Activated T-helper 1 cell treated with anti-CD3 and anti-CD28 coated beads, Interleukin-12 subunit alpha, Interleukin-12 subunit beta, Interleukin-2, Interleukin-4 antibody, amounts not matched to agents 30 ng/mL and 10 ng/mL and 1 ng/mL, durations not matched to agents 14 hours and 24 hours and 36 hours (primary cell): ENCODE measurements around the gene PHF20. TPM values are rescaled to one million over a fixed set of nuclear protein-coding genes. Genes with fewer than 3 reads are reported as not detected.
"Not testable (repeated sequence)": the region's sequence is repeated elsewhere in the genome, so short reads cannot be mapped to it uniquely, and the experiment has no call there.

Source experiments
- DNase-seq: peaks from one replicate; pipeline ENCODE4 v3.0.0; 2021; ENCODE audit warnings: low spot score
- H3K27ac Mint-ChIP-seq: one replicate; pipeline ENCODE4 v1.8.0; 2021; ENCODE audit warnings: mild to moderate bottlenecking, mixed read lengths
- H3K27me3 Mint-ChIP-seq: one replicate; pipeline ENCODE4 v1.8.0; 2022; ENCODE audit warnings: mild to moderate bottlenecking, moderate library complexity, mixed read lengths; ENCODE audit not compliant: insufficient read depth
- H3K36me3 Mint-ChIP-seq: one replicate; pipeline ENCODE4 v1.8.0; 2021; ENCODE audit warnings: low read depth, mixed read lengths
- H3K4me1 Mint-ChIP-seq: one replicate; pipeline ENCODE4 v1.8.0; 2021; ENCODE audit warnings: low read depth, mixed read lengths
- H3K4me3 Mint-ChIP-seq: one replicate; pipeline ENCODE4 v1.8.0; 2021; ENCODE audit warnings: mild to moderate bottlenecking, moderate library complexity, mixed read lengths
- H3K9me3 Mint-ChIP-seq: one replicate; pipeline ENCODE4 v1.8.0; 2021; ENCODE audit warnings: mixed read lengths
- intact Hi-C: fragments of 100-400 bp; cut with micrococcal nuclease; formaldehyde crosslinking; loops from one replicate; pipeline ENCODE4 v1.15.1; 2024
- total RNA-seq: library from RNA; stranded (reverse); gene quantifications from 2 replicates; pipeline ENCODE4 v1.2.3, GENCODE V29; 2022

The PHF20 gene
- total RNA-seq, 1 donor from 2014 or later, result 50.5 TPM

GRCh38 chr20:35876033-35876320, 104.2 kb downstream of the PHF20 start:
- Mint-ChIP-seq H3K4me3 (no peak overlapping the region), H3K27ac (no peak overlapping the region), H3K4me1 (peaks cover 7% of the 10 kb centered on the region), H3K27me3 (no peaks in the 10 kb centered on the region), H3K9me3 (no peaks in the 10 kb centered on the region), H3K36me3 (peaks cover 19% of the 10 kb centered on the region)
- no peak for DNase-seq
- intact Hi-C loops, result no loop called here

DNA sequence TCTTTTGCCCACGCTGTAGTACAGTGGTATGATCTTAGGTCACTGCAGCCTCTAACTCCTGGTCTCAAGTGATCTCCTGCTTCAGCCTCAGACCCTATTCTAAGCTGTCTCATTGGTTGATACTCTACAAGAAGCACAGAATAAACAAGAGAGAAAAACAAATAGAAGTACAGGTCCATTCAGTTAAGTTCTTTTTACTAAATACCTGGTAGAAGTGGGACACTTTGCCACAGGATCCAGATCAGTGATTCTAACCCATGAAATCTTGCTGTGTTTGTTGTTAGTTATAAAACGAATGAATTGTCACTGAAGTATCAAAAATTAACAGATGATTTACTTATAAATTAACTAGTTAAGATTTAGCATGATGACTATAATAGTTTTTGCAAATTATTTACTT, 105.8 kb downstream of the PHF20 start:
- Mint-ChIP-seq H3K4me3 (no peak overlapping the region), H3K27ac (peak overlapping the region; percentile 40)

GRCh38 chr20:35878113-35878625, 106.4 kb downstream of the PHF20 start:
- Mint-ChIP-seq H3K4me3 (no peak overlapping the region), H3K36me3 (peaks cover 15% of the 10 kb centered on the region), H3K27ac (no peak overlapping the region), H3K9me3 (no peaks in the 10 kb centered on the region), H3K4me1 (peaks cover 7% of the 10 kb centered on the region), H3K27me3 (no peaks in the 10 kb centered on the region)
- DNase-seq, result no peak
- intact Hi-C loops, result no loop called here

More for the DNA sequence above, 105.8 kb downstream of the PHF20 start:
- Mint-ChIP-seq H3K27me3 (no peaks in the 10 kb centered on the region), H3K36me3 (peaks cover 18% of the 10 kb centered on the region), H3K4me1 (peaks cover 7% of the 10 kb centered on the region), H3K9me3 (no peaks in the 10 kb centered on the region)
- DNase-seq, result no peak
- intact Hi-C loops, result no loop called here

GRCh38 chr20:35881676-35882075, 109.9 kb downstream of the PHF20 start:
- Mint-ChIP-seq H3K4me3 (no peak overlapping the region), H3K4me1 (peaks cover 7% of the 10 kb centered on the region), H3K36me3 (peaks cover 12% of the 10 kb centered on the region), H3K27me3 (no peaks in the 10 kb centered on the region), H3K27ac (no peak overlapping the region), H3K9me3 (no peaks in the 10 kb centered on the region)
- no peak for DNase-seq
- intact Hi-C loops, result loop anchor here (5.0 kb wide), 1 partner anchor 184 kb away; the partner anchor contains the start of genes NFS1 and ROMO1

GRCh38 chr20:35882427-35883161, 110.8 kb downstream of the PHF20 start:
- not testable (repeated sequence) for DNase-seq, H3K4me3 Mint-ChIP-seq, H3K27ac Mint-ChIP-seq, H3K9me3 Mint-ChIP-seq, H3K4me1 Mint-ChIP-seq, H3K27me3 Mint-ChIP-seq
- H3K36me3 Mint-ChIP-seq, result peaks cover 14% of the 10 kb centered on the region
- intact Hi-C loops, result loop anchor here (5.0 kb wide), 1 partner anchor 185 kb away; the partner anchor contains the start of genes NFS1 and ROMO1

GRCh38 chr20:35883336-35883777, 111.5 kb downstream of the PHF20 start:
- no peak overlapping the region for H3K27ac Mint-ChIP-seq
- peaks cover 7% of the 10 kb centered on the region for H3K4me1 Mint-ChIP-seq
- H3K4me3 Mint-ChIP-seq, result no peak overlapping the region
- no peaks in the 10 kb centered on the region for H3K27me3 Mint-ChIP-seq
- H3K9me3 Mint-ChIP-seq, result no peaks in the 10 kb centered on the region
- intact Hi-C loops, result loop anchor here (5.0 kb wide), 1 partner anchor 186 kb away; the partner anchor contains the start of genes NFS1 and ROMO1
- H3K36me3 Mint-ChIP-seq, result peaks cover 10% of the 10 kb centered on the region
- no peak for DNase-seq

DNA sequence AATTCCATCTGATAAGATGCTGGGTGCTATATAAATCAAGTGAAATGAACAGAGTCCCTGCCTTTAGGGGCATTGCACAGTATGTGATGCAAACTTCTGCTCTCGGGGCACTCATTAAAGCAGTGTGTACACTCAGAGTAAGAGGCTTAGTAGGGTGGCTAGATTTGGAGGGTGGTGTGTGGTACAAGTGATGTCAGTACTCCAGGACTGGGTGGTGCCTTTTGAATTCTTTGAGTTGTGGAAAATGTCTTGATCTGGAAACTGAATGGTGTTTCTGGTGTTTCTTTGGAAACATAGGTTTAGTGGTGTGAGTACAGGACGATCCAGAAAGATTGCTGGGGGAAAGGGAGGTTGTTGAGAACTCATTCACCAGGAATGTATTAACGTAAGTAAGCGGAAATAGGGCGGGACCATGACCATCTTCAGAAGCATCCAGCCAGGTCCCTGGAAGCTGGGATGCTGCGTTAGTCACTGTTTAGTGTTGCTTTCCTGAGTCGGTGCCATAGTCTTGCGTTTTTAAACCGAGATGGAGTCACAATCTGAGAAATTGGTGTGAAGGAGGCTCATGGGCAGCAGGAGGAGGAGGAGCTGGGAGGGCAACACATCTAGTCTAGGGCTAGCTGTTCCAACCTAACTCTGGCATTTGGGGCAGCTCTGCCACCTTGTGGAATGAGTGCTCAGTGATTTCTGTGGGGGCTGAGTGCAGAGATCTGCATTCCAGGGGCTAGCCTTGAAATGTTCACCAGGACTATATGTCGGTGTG, 112.1 kb downstream of the PHF20 start:
- H3K4me1 Mint-ChIP-seq, result peaks cover 7% of the 10 kb centered on the region
- H3K27ac Mint-ChIP-seq, result no peak overlapping the region
- peak; percentile 31 for DNase-seq
- H3K27me3 Mint-ChIP-seq, result no peaks in the 10 kb centered on the region
- H3K9me3 Mint-ChIP-seq, result no peaks in the 10 kb centered on the region
- H3K36me3 Mint-ChIP-seq, result peaks cover 10% of the 10 kb centered on the region
- intact Hi-C loops, result loop anchor here (1.0 to 5.0 kb wide), 3 partner anchors 145 to 283 kb away; partner anchors contain the start of genes NFS1 and ROMO1
- no peak overlapping the region for H3K4me3 Mint-ChIP-seq

- H3K4me3 Mint-ChIP-seq, result no peak overlapping the region
- H3K36me3 Mint-ChIP-seq, result peaks cover 10% of the 10 kb centered on the region
- intact Hi-C loops, result loop anchor here (1.0 to 5.0 kb wide), 3 partner anchors 146 to 283 kb away; partner anchors contain the start of genes NFS1 and ROMO1
- no peak overlapping the region for H3K27ac Mint-ChIP-seq
- H3K27me3 Mint-ChIP-seq, result no peaks in the 10 kb centered on the region
- H3K9me3 Mint-ChIP-seq, result no peaks in the 10 kb centered on the region
- DNase-seq, result no peak
- H3K4me1 Mint-ChIP-seq, result peaks cover 7% of the 10 kb centered on the region
These were observed 112.7 kb downstream of the PHF20 start for GRCh38 chr20:35884541-35884865.

DNA sequence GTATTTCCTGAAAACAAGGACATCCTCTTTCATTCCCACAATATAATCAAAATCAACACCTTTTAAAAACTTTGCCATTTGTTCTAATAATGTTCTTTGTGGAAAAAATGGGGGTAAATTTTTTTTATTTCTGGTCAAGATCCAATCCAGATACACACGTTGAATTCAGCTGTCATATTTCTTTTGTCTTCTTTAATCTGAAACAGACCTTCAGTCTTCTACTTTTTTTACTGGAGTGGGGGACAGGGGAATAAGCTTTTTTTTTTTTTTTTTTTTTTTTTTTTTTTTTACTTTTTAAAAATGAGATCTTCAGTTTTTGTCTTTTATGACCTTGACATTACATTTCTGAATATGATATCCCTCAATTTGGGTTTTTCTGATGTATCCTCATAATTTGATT, 113.4 kb downstream of the PHF20 start:
- DNase-seq, result no peak
- H3K27me3 Mint-ChIP-seq, result no peaks in the 10 kb centered on the region
- H3K36me3 Mint-ChIP-seq, result peaks cover 5% of the 10 kb centered on the region
- H3K9me3 Mint-ChIP-seq, result no peaks in the 10 kb centered on the region
- H3K4me3 Mint-ChIP-seq, result no peak overlapping the region
- no peak overlapping the region for H3K27ac Mint-ChIP-seq
- peaks cover under 1% of the 10 kb centered on the region for H3K4me1 Mint-ChIP-seq
- intact Hi-C loops, result loop anchor here (2.0 kb wide), 1 partner anchor 146 kb away; no protein-coding TSS in a partner anchor

- Mint-ChIP-seq H3K4me3 (no peak overlapping the region), H3K9me3 (no peaks in the 10 kb centered on the region), H3K36me3 (peaks cover 7% of the 10 kb centered on the region), H3K27me3 (no peaks in the 10 kb centered on the region), H3K27ac (no peak overlapping the region), H3K4me1 (no peaks in the 10 kb centered on the region)
- intact Hi-C loops, result no loop called here
- DNase-seq, result no peak
These were observed 114.7 kb downstream of the PHF20 start for GRCh38 chr20:35886537-35886936.

DNA sequence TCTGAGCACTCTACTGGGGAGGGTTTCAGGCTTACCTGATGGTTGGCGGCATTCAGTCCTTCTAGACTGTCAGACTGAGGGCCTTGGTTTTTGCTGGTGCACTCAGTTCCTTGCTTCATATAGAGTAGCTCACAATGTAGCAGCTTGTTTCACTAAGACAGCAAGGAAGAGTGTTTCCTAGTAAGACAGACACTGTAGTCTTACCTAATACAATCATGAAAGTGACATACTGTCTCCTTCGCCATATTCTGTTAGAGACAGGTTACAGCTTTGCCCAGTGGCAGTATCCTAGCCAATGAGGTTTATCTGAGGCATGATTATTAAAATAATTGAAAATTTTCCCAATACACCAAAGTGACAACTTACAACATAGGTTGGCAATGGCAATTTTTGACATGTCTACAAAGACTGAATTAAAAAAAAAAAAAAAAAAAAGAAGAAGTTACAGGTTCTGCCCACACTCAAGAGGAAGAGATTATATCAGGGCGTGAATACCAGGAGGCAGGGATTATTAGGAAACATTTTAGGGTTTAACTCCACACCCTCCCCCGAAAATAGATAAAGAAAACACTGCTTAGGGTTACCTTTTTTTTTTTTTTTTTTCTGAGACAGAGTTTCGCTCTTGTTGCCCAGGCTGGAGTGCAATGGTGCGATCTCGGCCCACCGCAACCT, 115.7 kb downstream of the PHF20 start:
- H3K4me3 Mint-ChIP-seq, result no peak overlapping the region
- H3K27me3 Mint-ChIP-seq, result no peaks in the 10 kb centered on the region
- intact Hi-C loops, result no loop called here
- peaks cover 7% of the 10 kb centered on the region for H3K36me3 Mint-ChIP-seq
- DNase-seq, result no peak
- no peaks in the 10 kb centered on the region for H3K9me3 Mint-ChIP-seq
- no peaks in the 10 kb centered on the region for H3K4me1 Mint-ChIP-seq
- H3K27ac Mint-ChIP-seq, result no peak overlapping the region

DNA sequence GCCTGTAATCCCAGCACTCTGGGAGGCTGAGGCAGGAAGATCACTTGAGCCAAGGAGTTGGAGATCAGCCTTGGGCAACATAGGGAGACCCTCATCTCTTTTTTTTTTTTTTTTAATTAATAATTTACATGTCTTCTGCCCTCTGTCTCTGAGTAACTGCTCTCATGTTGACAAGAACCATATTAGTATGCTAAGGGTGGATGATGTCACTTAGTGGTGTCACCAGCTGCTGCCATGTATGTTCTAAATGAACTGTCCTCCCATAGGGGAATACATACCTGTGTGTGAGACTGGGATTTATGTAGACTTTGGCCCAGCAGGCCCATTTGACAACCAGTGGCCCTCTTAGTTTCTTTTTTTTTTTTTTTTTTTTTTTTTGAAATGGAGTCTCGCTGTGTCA, 116.8 kb downstream of the PHF20 start:
- H3K27ac Mint-ChIP-seq, result no peak overlapping the region
- no peaks in the 10 kb centered on the region for H3K9me3 Mint-ChIP-seq
- H3K4me1 Mint-ChIP-seq, result peaks cover 1% of the 10 kb centered on the region
- no peak for DNase-seq
- no peaks in the 10 kb centered on the region for H3K27me3 Mint-ChIP-seq
- intact Hi-C loops, result no loop called here
- H3K36me3 Mint-ChIP-seq, result peaks cover 7% of the 10 kb centered on the region
- H3K4me3 Mint-ChIP-seq, result no peak overlapping the region
